ENCODE results near the gene CCDC88B. TPM values are rescaled to one million over a fixed set of nuclear protein-coding genes. Genes with fewer than 3 reads are reported as not detected.

The CCDC88B gene
- polyA plus RNA-seq, 1 experiment = 0.66 TPM

DNA sequence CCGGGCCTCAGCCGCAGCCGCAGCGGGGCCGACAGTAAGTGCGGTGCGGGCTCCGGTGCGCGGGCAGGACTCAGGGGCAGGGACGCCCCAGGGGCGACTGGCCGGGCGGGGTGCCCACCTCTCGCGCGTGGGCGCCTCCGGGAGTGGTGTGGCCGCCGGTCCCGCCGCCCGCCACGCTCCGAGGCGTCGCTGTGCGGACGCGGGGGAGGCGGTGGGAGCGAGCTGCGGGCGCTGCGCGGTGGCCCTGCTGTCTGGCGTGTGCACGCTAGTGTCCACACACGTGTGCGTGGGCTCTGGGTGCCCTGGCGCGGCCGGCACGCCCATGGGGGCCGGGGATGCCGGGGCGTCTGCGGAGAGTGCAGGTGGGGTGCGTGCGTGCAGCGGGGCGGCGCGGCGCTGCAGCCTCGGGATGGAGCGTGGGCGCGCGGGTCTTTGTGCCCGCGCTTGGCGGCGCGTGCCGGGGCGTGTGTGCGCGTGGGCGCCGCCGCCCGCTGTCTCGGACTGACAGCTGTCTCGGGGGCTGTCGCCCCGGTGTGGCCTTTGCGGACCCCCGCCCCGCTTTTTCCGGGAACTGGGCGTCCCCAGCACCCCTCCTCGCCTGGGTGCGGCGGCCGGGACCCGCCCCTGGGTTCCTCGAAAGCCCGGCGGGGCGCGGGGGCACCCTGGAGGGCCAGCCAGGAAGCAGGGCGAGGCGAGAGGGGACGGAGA is 48.1 kb upstream of the CCDC88B start:
- DNase-seq (ENCODE audit: low read depth) = no peak
- Histone ChIP-seq H3K36me3 (ENCODE audit: control insufficient read depth, insufficient read depth, low read length) (no peaks in the 10 kb centered on the region), H3K4me3 (ENCODE audit: low read depth, low read length) (peak overlapping the region; percentile 20), H3K27me3 (ENCODE audit: control insufficient read depth, insufficient read depth, low read length) (peaks cover 36% of the 10 kb centered on the region)
- ChIA-PET POLR2A (no interaction called here), CTCF (interaction anchor here (1.1 to 9.2 kb wide), 3 partner anchors 9 to 13 kb away, joined by 5 to 88 read pairs (median 11); partner anchors contain the start of gene CATSPERZ)
- TF ChIP-seq CTCF (IDR thresholded peaks at IDR 0.05; ENCODE audit: insufficient read depth, low read depth, low read length) = no peak

DNA sequence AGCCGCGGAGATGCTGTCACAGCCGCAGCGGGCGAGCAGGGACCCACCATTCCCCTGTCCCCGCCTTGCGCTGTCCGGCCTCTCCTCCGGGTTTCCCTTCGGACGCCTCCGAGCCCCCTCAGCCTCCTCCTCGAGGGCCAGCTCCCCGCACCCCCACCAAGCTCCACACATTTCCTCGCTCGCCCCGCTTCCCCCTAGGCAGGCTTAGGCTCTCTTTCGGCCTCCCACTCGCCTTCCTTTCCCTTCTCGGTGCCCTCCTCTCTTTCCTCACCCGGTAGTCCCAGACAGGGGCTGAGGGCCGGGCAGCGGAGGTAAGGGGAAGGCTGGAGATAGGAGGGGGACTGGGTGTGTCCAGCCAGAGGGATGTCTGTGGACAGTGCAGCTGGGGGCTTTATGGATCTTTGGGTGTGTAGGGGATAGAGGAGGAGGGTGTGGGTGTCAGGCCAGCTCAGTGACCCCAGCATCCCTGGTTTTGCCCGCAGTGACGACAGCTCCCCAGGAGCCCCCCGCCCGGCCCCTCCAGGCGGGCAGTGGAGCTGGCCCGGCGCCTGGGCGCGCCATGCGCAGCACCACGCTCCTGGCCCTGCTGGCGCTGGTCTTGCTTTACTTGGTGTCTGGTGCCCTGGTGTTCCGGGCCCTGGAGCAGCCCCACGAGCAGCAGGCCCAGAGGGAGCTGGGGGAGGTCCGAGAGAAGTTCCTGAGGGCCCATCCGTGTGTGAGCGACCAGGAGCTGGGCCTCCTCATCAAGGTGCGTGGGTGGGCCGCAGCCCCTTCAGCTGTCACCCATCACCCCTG is 47.3 kb upstream of the CCDC88B start:
- DNase-seq (ENCODE audit: low read depth) = no peak
- Histone ChIP-seq H3K27me3 (ENCODE audit: control insufficient read depth, insufficient read depth, low read length) (peaks cover 42% of the 10 kb centered on the region), H3K4me3 (ENCODE audit: low read depth, low read length) (peak overlapping the region; percentile 20; the same call in 1 of the 2 replicates), H3K36me3 (ENCODE audit: control insufficient read depth, insufficient read depth, low read length) (no peaks in the 10 kb centered on the region)
- POLR2A ChIA-PET = no interaction called here
- no peak for TF ChIP-seq CTCF (IDR thresholded peaks at IDR 0.05; ENCODE audit: insufficient read depth, low read depth, low read length)
- CTCF ChIA-PET = interaction anchor here (1.1 to 1.5 kb wide), 2 partner anchors 8 to 12 kb away, joined by 5 to 11 read pairs; no protein-coding TSS in a partner anchor

DNA sequence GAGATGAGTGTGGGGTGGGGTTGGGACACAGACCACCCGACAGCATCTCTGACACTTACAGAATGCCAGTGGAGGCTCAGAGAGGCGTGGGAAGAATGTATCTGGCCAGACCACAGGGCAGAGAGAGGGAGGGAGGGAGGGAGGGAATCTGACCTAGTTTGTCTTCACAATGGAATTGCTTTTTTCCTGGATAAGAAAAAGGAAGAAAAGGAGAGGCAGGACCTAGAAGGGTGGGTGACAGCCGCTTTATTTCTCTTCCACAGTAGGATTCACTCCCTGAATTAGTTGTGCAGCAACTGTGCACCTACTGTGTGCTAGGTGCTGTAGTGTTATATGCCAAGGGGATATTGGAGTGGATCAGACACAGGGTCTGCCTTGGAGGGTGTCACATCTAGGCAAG is 45.2 kb upstream of the CCDC88B start:
- POLR2A ChIA-PET = no interaction called here
- peaks cover 51% of the 10 kb centered on the region for H3K27me3 ChIP-seq (ENCODE audit: control insufficient read depth, insufficient read depth, low read length)
- no peak for TF ChIP-seq CTCF (IDR thresholded peaks at IDR 0.05; ENCODE audit: insufficient read depth, low read depth, low read length)
- no peak for DNase-seq (ENCODE audit: low read depth)
- no peak overlapping the region for H3K4me3 ChIP-seq (ENCODE audit: low read depth, low read length)
- CTCF ChIA-PET = interaction anchor here (0.7 kb wide), 2 partner anchors 91 to 425 kb away, joined by 4 read pairs; no protein-coding TSS in a partner anchor
- H3K36me3 ChIP-seq (ENCODE audit: control insufficient read depth, insufficient read depth, low read length) = no peaks in the 10 kb centered on the region

DNA sequence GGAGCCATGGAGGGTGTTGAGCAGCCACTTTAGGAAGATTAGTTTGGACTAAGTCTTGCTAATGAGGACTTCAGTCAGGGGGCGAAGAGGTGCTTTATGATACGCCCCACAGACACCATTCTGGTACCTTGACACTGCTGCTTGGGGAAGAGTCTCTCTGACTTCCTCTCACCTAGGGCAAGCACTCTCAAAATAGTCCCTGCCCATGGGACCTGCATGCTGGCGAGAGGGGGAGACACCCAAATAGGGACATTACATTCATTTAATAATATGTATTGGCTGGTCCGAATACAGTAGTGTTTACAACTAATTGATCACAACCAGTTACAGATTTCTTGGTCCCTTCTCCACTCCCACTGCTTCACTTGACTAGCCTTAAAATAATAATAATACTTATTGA is 44.2 kb upstream of the CCDC88B start:
- CTCF ChIA-PET = interaction anchor here (0.7 to 1.8 kb wide), 2 partner anchors 9 to 92 kb away, joined by 4 to 8 read pairs; no protein-coding TSS in a partner anchor
- peaks cover 52% of the 10 kb centered on the region for H3K27me3 ChIP-seq (ENCODE audit: control insufficient read depth, insufficient read depth, low read length)
- POLR2A ChIA-PET = no interaction called here
- no peak overlapping the region for H3K4me3 ChIP-seq (ENCODE audit: low read depth, low read length)
- no peak for TF ChIP-seq CTCF (IDR thresholded peaks at IDR 0.05; ENCODE audit: insufficient read depth, low read depth, low read length)
- no peak for DNase-seq (ENCODE audit: low read depth)
- no peaks in the 10 kb centered on the region for H3K36me3 ChIP-seq (ENCODE audit: control insufficient read depth, insufficient read depth, low read length)

- CTCF ChIA-PET = interaction anchor here (1.8 kb wide), 1 partner anchor 8 kb away, joined by 8 read pairs; no protein-coding TSS in a partner anchor
- POLR2A ChIA-PET = no interaction called here
These were observed 43.8 kb upstream of the CCDC88B start for GRCh38 chr11:64296236-64296635.

More at GRCh38 chr11:64296236-64296635, 43.8 kb upstream of the CCDC88B start:
- Histone ChIP-seq H3K27me3 (ENCODE audit: control insufficient read depth, insufficient read depth, low read length) (peaks cover 48% of the 10 kb centered on the region), H3K36me3 (ENCODE audit: control insufficient read depth, insufficient read depth, low read length) (no peaks in the 10 kb centered on the region), H3K4me3 (ENCODE audit: low read depth, low read length) (no peak overlapping the region)
- no peak for TF ChIP-seq CTCF (IDR thresholded peaks at IDR 0.05; ENCODE audit: insufficient read depth, low read depth, low read length)
- DNase-seq (ENCODE audit: low read depth) = no peak

Measured in BJ (cell line).